NCI-H1930 (cell line): ENCODE data around the gene CYTH1.

Experiments
- DNase-seq, 2 experiments: peaks; one replicate each; lab custom pipeline; 2025; lab: John Stamatoyannopoulos, UW

The CYTH1 gene

DNA sequence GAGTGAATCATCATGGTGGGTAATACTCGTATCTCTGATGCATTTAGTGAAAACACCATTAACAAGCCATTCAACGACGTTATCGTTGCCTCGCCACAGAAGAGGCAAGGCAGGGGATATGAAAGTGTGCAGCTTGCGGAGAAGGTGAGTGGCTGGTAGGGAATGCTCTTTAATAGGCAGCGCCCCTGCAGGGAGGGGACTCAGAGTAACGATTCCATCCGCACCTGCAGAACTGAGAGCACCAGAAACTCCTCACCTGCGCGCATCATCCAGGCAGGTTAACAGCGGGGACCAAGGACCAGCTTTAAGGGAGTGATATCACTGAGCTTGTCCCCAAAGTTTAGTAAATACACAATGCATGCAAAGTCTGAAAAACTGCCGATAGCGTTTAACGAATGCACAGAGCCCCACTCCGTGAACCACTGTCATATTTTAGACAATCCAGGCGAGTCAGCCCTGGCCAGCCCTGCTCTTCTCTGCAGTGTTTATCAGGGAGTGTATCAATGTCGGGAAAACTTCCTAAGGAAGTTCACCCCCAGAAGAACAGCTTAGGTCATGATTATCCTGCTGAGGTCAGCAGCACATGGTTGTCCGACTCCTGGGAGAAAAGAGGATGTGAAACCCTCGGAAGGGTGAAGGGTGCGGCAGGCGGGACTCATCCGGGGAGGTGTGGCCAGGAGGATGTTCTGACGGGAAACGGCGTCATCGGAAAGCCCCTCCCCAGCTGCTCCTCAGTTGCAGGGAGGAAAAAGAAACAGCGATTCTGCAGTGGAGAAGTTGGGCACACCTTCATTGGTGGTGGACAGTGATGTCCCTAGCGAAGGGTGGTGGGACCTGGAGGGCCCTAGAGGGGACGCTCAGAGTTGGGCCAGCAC is 136.4 kb downstream of the CYTH1 start:
- no peak for DNase-seq

DNA sequence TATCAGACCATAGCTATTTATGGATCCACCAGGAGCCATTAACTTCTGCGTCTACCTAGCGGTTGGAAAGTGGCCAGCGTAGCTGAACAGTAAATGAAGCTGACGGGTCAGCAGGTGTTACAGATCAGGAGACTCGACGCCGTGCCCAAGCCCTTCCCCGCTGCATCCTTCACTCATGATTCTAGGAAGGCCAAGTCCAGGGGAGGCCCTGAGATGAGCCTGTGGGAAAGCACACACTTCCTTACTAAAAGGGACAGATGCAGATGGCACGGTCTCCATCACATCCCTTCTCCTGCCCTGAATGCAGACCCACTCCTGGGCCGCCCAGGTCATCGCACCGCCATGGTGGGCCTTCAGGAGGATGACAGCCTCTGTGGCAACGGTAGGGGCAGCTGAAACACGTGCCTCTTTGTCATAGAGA is 137.1 kb downstream of the CYTH1 start:
- DNase-seq = no peak

DNA sequence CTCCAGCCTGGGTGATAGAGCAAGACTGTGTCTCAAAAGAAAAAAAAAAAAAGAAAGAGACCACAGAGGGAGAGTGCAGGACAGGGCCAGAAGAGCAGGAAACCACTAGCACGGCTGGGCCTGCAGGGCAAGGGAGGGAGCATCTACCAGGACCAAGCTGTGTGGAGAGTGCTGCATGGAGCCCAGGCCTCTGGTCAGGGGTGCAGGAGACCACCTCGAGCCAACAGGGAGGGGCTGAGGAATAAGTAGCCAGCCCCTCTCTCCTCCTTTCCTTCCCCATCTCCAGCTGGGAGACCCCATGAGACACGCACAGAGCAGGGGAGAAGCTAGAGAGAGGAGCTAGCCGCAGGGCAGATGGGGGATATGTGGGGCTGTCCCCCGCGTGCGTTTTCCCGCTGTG is 137.8 kb downstream of the CYTH1 start:
- DNase-seq = no peak

DNA sequence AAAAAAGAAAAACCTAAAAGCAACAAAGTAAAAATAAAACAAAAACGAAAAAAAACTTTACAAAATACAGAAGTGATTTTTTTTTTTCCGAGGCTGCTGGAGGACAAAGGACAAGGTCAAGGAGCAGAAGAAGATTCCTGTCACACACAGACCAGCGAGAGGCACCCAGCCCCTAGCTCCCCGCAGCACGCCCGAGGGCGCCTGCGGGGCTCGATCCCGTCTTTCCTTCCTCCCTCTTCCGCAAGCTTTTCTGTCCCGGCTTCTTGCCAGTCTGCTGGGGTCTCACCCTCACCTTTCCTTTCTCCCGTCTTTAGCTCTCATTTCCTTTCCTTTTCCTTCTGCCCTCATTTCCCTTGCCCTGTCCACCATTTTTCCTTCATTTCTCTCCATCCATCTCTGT is 138.7 kb downstream of the CYTH1 start:
- no peak for DNase-seq

DNA sequence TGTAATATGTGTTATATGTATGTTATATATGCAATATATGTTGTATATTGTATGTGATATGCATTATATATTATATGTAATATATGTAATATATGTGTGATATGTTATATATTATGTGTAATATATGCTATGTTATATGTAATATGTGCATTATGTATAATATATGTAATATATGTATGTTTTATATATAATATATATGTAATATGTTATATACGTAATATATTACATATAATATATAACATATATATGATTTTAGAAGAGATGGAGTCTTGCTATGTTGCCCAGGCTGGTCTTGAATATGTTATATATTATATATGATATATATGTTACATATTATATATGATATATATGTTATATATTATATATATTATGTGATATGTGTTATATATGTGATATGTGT is 139.4 kb downstream of the CYTH1 start:
- DNase-seq = no peak

DNA sequence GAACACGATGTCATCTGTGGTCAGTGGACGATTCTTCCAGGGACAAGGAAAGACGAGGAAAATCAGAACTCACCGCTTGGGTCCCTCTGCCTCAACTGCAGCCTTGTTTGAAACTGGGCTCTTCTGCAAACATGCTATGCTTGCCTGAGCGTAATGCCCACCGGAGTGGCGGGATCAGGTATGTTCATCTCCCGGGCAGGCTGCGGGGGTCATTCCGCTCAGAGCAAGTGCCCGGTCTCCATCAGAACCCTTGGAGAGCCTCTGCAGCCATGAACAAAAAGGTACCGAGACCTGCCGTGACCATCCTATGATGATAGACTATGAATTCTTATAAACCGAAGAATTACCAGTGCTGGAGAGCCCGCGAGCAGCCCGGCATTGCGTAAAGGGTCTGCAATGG is 140.4 kb downstream of the CYTH1 start:
- DNase-seq = no peak

DNA sequence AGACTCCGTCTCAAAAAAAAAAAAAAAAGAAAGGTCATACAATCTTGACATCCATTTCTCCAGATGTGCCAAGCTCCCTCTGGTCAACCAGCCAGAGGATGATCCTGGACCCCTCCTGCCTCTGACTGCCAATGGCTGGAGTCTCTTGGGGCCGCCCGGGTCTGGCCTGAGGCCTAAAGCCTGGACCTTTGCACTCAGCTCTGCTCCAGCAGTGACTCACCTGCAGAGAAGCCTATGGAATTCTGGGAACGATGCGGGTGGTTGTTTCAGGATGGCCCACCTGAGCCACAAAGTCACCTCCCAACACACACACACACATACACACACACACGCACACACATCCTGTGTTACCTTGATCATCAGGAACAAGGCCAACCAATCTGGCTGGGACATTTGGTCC is 140.8 kb downstream of the CYTH1 start:
- DNase-seq = no peak

DNA sequence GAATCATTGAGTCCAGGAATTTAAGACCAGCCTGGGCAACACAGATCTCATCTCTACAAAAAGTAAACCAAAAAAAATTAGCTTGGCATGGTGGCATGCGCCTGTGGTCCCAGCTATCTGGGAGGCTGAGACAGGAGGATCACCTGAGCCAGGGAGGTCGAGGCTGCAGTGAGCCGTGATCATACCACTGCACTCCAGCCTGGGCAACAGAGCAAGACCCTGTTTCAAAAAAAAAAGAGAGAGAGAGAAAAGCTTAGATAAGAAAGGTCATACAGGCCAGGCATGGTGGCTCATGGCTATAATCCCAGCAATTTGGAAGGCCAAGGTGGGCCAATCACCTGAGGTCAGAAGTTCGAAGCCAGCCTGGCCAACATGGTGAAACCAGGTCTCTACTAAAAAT is 141.4 kb downstream of the CYTH1 start:
- no peak for DNase-seq

DNA sequence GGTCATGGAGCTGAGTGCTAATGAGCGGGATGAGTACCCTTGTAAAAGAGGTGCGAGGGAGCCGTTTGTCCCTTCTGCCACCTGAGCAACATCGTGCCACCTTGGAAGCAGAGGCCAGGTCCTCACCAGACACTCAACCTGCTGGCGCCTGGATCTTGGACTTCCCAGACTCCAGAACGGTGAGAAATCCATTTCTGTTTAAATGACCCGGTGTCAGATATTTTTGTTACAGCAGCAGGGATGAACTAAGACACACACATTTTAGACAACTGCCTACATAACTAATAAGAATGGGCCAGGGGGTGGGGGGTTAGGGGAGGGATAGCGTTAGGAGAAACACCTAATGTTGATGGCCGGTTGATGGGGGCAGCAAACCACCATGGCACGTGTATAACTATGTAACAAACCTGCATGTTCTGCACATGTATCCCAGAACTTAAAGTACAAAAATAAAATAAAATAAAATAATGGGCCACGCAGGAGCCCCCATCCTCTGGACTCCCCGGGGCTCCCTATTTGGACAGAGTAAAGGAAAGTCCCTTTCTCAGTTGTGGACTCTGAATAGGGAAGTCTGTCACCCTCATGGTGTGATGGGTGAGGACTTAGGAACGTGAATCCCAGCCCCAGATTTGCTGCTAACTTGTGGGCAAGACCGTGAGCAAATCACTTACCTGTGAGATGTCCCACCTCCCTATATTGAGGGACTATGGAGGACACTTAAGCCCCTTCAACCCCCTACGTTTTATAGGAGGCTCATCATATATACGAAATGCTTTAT is 144.2 kb downstream of the CYTH1 start:
- DNase-seq = no peak

DNA sequence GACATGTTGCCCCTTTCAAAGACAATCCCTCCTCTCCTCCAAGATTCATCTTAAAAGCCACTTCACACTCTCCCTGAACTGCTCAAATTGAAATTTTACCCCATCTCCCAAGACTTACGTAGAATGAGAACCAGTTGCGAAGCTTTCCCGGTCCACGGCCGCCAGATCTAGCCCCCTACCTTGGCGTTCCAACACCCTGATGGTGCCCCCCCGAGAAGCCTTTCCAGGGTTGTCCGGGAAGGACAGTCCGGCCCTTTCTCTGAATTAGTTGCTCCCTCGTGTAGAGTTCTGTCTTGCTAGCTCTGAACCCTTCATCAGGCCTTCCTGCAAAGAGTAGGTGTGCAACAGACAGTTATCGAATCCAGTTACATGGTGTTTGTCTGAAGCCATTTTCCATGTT is 144.9 kb downstream of the CYTH1 start:
- no peak for DNase-seq

DNA sequence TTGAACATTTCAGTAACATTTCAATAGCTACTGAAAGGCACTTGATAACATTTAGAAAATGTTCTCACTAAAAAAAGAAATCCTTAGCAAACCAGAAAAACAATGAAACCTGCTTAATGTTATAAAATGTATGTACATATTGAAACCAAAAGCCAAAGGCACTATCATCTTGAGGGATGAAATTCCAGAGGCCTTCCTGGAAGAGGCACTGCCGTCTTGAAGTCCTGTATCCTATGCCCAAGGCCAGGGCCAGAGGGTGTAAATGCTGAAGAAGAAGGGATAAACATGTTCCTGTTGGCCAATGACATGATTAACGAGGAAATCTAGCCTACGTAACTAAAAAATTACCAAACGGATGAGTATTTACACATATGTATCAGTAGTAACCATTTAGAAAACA is 147.9 kb downstream of the CYTH1 start:
- no peak for DNase-seq

DNA sequence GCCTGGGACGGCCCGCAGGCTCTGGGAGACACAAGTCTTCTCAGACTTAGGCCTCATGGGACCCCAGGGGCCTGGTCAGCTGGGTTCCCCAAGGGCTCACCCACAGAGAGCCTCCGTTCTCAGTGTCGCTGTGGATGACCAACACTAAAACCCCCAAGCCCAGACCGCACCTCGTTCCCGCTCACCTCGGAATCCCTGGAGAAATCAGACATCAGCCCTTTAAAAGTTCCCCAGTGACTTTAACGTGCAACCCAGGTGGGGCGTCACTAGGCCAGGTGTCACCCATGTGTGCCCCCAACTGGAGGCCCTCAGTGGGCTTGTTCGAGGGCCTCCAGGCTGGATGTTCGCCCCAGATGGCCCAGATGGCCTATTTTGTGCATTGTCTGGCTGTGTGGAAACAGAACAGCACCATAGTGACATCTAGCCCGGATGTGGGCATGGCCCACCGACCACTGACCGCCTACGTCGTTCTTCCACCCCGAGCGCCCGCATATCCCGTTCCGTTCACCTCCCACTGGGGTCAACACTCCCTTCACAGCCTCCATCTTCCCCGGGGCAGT is 152.6 kb downstream of the CYTH1 start:
- no peak for DNase-seq

DNA sequence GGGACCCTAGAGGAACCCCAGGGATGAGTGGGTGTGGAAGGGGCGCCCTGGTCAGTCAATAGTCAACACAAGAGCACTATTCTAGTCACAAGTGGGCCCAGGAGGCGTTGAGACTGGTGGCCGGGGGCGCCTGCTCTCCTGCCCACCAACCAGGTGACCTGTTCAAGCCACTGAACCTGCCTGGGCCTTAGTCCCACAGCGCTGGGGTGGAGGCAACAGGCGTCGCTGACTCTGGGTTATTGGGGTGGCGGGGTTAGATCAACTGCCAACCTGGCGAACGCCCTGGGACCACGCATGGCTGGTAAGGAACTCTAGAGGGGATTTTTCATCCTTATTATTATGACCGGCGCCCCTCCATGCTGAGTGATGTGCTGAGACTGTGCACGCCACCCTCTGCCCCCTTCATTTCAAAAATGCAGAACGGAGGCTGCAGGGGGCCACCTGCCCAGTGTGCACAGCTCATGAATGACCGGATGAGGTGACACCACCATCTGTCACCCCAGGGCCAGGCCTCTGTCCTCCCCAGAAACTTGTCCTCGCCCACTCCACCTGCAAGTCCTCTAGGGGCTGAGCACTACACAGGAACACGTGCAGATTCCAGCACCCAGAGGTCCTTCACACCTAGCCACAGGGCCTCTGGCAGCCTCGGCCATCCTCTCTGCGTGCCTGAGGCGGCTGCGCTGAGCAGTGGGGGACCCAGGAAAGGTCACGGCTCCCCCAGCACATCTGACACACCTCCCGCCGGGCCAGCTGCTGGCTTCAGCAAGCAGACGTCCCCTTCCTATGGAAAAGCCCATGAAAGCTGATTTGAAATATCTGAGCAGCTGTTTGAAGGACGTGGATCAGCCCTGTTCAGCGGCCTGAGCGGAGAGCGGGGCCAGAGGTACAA is 153.3 kb downstream of the CYTH1 start:
- DNase-seq = no peak

DNA sequence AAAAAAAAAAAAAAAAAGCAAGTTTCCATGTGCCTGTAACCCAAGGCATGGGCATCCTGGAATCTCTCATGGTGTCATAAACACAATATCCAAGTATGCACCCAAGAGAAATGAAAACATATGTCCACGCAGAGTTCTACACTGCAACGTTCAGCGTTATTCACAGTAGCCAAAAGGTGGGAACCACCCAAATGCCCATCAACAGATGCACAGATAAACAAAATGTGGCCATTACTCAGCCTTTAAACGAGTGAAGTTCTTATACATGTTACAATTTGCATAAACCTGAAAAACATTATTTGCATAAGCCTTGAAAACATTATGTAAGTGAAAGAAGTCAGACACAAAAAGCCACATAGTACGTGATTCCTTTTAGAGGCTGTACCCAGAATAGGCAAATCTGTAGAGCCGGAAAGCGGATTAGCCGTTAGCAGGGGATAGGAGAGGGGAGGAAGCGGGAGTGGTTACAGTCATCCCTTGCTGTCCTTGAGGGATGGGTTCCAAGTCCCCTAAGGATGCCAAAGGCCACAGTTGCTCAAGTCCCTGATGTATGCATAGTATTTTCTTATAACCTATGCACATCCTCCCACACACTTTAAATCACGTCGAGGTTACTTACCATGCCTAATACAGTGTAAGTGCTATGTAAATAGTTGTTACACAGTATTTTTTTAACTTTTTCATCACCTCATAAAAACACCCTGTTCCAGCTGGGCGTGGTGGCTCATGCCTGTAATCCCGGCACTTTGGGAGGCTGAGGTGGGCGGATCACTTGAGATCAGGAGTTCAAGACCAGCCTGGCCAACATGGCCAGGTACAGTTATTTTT is 157.5 kb downstream of the CYTH1 start:
- no peak for DNase-seq
